ENCODE data around the gene SLN.

- TF ChIP-seq, protein P1, sequence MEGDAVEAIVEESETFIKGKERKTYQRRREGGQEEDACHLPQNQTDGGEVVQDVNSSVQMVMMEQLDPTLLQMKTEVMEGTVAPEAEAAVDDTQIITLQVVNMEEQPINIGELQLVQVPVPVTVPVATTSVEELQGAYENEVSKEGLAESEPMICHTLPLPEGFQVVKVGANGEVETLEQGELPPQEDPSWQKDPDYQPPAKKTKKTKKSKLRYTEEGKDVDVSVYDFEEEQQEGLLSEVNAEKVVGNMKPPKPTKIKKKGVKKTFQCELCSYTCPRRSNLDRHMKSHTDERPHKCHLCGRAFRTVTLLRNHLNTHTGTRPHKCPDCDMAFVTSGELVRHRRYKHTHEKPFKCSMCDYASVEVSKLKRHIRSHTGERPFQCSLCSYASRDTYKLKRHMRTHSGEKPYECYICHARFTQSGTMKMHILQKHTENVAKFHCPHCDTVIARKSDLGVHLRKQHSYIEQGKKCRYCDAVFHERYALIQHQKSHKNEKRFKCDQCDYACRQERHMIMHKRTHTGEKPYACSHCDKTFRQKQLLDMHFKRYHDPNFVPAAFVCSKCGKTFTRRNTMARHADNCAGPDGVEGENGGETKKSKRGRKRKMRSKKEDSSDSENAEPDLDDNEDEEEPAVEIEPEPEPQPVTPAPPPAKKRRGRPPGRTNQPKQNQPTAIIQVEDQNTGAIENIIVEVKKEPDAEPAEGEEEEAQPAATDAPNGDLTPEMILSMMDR (IDR thresholded peaks at IDR 0.05 in 4 of 5, conservative IDR thresholded peaks at IDR 0.05 in 1 of 5): no peak
- no peak for TF ChIP-seq POLR2A (IDR thresholded peaks at IDR 0.05)
These were observed 44.8 kb downstream of the SLN start for GRCh38 chr11:107666911-107667613.

Data from gastrocnemius medialis (tissue), 4 donors.